DMS 273 (cell line): ENCODE results near the gene MYBBP1A.

ENCODE experiments used
- DNase-seq: peaks from one replicate; lab custom pipeline; 2025; ENCODE audit not compliant: unreplicated experiment; lab: John Stamatoyannopoulos, UW

The MYBBP1A gene

DNA sequence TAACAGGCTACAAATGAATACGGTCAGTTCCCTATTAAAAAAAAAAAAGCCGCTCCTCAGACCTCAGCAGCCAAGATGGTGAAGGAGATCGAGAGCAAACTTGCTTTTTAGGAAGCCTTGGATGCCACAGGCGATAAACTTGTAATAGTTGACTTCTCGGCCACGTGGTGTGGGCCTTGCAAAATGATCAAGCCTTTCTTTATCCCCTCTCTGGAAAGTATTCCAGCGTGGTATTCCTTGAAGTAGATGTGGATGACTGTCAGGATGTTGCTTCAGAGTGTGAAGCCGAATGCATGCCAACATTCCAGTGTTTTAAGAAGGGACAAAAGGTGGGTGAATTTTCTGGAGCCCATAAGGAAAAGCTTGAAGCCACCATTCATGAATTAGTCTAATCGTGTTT, 16.9 kb upstream of the MYBBP1A start:
- no peak for DNase-seq

- no peak for DNase-seq
Observed at GRCh38 chr17:4569591-4569990, 14.4 kb upstream of the MYBBP1A start.

DNA sequence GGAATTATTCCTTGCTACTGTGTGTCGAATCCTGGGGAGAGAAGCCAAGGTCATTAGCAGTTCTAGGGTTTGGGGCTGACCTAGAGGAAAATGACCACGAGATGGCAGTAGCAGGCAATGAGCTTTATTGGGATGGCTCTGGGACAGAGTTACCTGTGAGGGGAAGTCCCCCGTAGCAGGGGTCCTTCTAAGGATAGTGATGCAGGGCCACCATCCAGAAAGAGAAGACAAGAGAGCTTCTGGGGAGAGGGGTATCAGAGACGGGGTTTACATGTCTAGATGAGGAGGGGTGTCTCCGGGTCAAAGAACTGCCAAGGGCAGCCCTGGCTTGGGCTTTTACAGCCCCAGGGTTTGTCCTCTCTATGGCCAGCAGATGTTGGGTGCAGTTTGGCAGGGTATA, 11.6 kb upstream of the MYBBP1A start:
- DNase-seq: peak; percentile 81

- peak; percentile 88 for DNase-seq
Observed at GRCh38 chr17:4565209-4566141, 10.3 kb upstream of the MYBBP1A start.

DNA sequence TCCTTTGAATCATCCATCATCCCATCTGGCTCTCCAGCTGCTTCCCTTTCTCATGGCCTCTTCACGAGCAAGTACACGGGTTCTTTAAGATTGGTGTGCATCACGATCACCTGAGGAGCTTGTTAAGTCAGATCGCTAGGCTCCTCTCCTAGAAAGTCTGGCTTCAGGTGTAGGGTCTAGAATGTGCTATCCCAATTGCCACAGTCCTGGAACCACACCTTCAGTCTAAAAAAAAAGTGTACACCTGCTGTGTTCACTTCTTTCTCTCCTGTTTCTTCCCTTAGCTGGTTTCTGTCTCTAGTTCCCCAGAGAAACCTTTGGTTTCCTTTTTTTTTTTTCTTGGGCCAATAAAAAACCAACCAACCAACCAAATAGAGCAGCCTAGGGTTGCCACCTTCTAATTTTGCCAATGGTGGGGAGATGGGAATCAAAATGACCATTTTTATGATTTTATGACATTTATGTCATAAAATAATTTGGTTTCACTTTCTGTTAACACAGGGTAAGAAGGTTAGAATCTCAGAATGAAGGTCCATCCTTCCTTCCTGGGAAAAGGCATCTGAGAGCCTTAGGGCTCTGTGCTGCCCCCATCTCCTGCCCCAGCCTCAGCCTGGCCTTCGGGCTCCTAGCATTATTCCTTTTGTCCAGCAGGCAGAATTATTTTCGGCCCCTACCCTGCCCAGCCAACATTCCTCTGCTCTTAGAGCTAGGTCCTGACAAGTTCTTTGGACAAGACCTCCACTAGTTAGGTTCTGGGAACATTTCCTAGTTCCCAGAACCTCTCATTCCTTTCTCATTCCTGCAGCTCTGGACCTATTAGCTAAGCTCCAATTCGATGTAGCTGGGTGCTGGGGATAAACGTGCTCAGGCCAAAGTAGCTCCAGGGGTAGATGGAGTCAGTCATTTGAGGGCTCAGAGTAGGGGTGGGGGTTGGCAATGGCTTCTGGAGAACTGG, 7.1 kb upstream of the MYBBP1A start:
- peak; percentile 22 for DNase-seq

DNA sequence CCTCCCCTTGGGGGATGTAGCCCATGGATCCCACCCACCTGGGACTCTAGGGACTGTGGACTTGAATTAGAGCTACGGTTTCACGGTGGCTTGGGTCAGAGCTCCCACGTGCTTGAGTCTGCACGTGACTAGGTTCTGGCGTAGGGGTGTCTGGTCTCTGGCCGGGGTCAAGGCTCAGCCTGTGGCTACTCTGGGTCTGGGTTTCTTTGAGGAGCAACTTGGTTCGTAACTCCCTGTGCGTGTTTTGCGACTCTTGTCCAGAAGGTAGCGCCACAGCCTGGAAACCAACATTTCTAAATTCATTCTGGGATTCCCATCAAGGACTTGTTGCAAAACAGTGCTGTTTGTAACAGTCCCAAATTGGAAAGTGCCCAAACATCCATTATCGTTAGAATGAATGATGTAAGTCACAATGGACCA, 5.7 kb upstream of the MYBBP1A start:
- peak; percentile 26 for DNase-seq

DNA sequence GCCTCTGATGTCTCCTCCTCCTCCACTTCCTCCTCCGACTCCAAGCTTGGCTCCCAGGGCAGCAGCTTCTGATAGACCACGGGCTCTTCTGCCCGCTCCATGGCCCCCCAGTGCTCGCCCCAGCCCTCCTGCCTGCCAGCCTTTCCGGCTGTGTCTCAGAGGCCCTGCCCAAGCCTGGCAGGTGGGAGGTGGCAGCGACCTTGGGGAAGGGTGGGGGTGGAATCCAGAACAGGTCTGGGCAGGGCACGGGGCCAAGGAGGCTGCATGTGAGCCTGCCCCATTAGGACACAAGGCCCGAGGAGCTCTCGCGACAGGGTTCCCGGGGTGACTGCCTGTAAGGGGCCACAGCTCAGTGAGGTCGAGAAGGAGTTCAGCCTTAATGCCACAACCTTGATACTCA, 5.2 kb upstream of the MYBBP1A start, which contains the start of gene GGT6:
TSS of gene GGT6 (minus strand) at position 157 of the 400 bp plus-strand sequence. CDS start at position 101, 56 bp downstream.
- peak; percentile 35 for DNase-seq

GRCh38 chr17:4559966-4560365, 4.8 kb upstream of the MYBBP1A start:
- peak; percentile 35 for DNase-seq

DNA sequence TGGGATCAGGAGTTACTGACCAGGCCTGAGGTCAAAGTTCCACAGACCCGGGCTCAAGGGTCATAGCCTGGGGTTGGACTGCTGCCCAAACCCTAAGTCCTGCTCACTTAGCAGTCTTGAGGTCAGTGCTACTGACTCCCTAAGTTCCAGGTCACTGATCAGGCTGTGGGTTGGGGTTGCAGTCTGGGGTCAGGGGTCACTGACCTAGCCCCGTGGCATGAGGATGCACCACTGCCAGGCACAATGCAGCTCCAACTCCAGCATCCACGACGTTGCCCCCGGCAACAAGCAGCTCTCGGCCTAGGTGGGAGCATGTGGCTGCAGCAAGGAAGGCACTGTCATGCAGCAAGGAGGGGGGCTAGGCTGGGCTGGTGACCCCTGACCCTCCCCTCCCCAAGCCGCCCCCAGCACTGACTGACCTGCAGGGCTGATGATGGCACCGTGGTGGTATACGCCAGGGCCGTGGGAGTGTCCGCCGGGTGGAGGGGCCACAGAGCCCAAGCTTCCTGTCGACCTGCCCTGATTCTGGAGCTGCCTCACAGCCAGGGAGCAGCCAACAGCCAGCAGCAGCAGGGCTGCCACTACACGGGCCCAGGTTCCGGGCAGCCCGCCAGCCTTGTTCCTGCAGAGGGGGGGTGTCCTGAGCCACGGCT, 4.1 kb upstream of the MYBBP1A start:
- DNase-seq: peak; percentile 52

DNA sequence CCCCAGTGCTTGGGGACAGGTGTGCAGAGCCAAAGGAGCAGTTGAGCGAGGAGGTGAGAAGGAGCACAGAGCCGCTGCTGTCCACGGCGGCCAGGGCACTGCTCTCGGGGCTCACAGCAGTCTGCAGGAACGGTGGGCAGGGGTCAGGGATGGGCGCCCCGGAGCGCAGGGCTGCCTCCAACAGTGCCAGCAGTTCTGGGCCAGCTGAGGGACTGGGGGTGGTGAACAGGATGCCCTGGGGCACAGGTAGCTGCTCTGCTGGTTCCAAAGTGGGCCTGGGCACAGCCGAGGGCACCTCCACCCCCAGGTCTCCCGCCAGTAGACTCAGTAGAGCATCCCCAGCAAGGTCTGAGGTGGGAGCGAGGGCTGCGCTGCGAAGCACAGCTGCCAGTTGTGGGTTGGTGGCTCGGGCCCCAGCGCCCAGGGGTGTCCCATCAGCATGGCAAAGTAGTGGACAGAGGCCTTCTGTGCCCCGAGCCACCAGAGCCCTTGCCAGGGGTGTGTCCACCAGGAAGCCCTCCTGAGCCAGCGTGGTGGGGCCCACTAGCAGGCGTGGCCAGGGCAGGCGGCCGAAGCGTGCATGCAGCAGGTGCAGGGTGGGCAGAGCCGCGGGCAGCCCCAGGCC, 3.3 kb upstream of the MYBBP1A start:
- DNase-seq: no peak

GRCh38 chr17:4557626-4558346, 2.6 kb upstream of the MYBBP1A start:
- no peak for DNase-seq

GRCh38 chr17:4556996-4557395, 1.8 kb upstream of the MYBBP1A start:
- DNase-seq: no peak

- DNase-seq: no peak
Observed at GRCh38 chr17:4555873-4556759, 932 bp upstream of the MYBBP1A start.

DNA sequence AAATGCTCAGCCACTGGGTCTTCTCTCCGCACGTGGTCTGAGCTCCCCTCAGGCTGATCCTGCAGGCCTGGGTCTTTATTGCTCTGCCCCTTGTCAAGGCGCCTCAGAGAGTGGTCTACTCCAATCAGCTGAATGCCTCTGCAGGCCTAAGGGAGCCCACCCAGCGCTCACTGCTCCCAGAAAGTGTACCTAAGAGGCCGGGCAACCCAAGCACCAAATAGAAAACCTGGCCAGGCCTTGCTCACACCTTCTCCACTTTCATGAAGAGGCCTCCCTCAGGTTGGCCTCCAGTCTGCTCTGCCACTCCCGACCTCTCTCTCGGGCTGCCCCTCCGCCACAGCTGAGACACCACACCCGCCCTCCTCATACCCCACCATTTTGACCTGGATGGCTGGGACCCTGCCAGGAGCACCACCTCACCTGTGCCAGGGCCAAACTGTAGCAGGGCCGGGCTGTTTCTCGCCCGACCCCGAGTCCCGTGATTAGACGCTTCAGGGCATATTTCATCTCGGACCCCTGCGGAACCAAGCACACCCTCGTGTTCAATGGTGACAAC, 665 bp downstream of the MYBBP1A start:
- DNase-seq: no peak

- no peak for DNase-seq
Observed at GRCh38 chr17:4553669-4554068, 1.5 kb downstream of the MYBBP1A start.

DNA sequence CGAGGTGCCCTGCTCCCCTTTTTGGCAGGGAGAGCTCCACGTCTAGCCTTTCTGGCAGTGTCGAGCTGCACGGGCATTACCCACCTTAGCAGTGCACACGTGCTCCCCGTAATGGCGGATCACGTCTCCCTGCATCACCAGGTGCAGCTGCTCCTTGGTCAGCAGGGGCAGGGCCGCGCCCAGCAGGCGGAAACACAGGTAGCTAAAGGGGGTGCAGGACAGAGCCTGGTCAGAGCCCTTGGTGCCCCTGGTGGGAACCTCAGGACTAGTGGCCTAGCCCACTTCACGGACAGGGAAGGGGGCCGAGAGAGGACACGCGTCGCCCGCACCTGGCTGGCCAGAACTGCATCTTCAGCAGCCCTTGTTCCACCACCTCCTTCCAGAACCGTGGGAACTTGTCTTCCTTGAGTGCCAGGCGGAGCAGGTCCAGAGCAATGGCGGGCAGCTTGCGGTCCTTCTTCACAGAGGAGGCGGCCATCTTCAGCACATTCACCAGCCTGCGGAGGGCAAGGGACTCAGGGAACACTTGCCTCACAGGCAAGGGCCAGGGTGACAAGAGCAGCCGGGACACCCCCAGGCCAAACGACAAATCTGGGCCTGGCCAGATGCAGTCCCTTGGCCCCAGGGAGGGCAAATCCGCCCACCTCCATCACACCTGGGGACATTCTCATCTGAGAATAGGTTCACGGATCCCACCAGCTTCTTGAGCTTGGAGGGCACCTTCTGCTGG, 3.2 kb downstream of the MYBBP1A start:
- DNase-seq: no peak

DNA sequence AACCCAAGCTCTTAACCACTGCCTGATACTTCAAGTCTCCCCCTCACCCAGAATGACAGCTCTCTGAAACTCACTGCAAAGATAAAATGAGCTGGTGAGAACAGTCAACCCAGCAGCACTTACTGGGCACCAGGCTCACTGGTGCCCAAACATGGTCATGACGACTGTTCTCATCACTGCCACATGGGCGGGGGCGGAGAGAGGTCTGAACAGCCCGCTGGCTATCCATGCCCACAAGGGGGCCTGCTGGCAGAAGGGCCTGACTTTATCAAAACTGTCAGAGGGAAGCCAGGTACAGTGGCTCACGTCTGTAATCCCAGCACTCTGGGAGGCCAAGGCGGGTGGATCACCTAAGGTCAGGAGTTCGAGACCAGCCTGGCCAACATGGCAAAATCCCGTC, 4.0 kb downstream of the MYBBP1A start:
- peak; percentile 71 for DNase-seq

- DNase-seq: no peak
Observed at GRCh38 chr17:4550534-4551039, 4.6 kb downstream of the MYBBP1A start.
